ENCODE measurements around the gene HTR2C. TPM values are rescaled to one million over a fixed set of nuclear protein-coding genes. Genes with fewer than 3 reads are reported as not detected.

HTR2C gene
- total and polyA plus RNA-seq, 10 of the 15 experiments (the other 5 are each of a cell fraction or from before 2014, with no cell fraction given): 0.03 TPM; not detected in 9

DNA sequence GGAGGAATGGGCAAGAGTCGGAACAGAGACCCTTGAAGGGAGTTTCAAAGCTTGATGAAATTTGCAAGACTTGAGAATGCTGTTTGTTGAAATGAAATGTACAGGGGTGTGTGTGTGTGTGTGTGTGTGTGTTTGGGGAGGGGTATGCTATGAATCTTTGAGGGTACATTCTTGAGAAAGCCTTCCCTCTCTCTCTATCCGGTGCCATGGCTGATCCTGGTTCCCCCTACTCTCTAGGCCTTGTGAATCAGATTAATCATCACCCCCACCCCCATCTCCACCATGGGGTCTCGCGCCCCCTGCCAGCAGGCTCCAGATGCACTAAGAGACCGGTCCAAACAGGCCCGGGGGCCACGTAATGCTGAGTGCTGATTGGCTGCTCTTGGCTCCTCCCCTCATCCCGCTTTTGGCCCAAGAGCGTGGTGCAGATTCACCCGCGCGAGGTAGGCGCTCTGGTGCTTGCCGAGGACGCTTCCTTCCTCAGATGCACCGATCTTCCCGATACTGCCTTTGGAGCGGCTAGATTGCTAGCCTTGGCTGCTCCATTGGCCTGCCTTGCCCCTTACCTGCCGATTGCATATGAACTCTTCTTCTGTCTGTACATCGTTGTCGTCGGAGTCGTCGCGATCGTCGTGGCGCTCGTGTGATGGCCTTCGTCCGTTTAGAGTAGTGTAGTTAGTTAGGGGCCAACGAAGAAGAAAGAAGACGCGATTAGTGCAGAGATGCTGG is at the start of gene HTR2C (continued):
- TF ChIP-seq ZBTB11 (CRISPR knock-in tag; IDR thresholded peaks at IDR 0.05): no peak
- no peak for TF ChIP-seq CHD4 (IDR thresholded peaks at IDR 0.05)
- no peak for TF ChIP-seq PAX5 (IDR thresholded peaks at IDR 0.05; ENCODE audit: borderline replicate concordance, low read depth, low read length)
- TF ChIP-seq, protein P1, sequence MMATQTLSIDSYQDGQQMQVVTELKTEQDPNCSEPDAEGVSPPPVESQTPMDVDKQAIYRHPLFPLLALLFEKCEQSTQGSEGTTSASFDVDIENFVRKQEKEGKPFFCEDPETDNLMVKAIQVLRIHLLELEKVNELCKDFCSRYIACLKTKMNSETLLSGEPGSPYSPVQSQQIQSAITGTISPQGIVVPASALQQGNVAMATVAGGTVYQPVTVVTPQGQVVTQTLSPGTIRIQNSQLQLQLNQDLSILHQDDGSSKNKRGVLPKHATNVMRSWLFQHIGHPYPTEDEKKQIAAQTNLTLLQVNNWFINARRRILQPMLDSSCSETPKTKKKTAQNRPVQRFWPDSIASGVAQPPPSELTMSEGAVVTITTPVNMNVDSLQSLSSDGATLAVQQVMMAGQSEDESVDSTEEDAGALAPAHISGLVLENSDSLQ (IDR thresholded peaks at IDR 0.05): no peak
- TF ChIP-seq POLR2AphosphoS2 (IDR thresholded peaks at IDR 0.05; ENCODE audit: low read depth, low read length): no peak
- no peak for TF ChIP-seq ZNF274 (IDR thresholded peaks at IDR 0.05; ENCODE audit: insufficient read depth, insufficient read length)

GRCh38 chrX:114580336-114580735 is 3.5 kb upstream of the HTR2C start:
- ChIA-PET RAD21 (ENCODE audit: unreplicated experiment) (no interaction called here), SMC1A (ENCODE audit: uncharacterized antibody, unreplicated experiment) (no interaction called here), CTCF (no interaction called here), POLR2A (no interaction called here)
- no peaks in the 10 kb centered on the region for H3K79me2 ChIP-seq (ENCODE audit: control insufficient read depth, insufficient read depth, low read length)
- no peak for DNase-seq (ENCODE audit: low read depth, low spot score)
- BruUV-seq (replicated peaks): no TSS peak
- intact Hi-C loops (cut with micrococcal nuclease; ENCODE audit: unreplicated experiment): no loop called here
- 21% methylated on average over 4 of the region's 4 CpGs for WGBS (ENCODE audit: insufficient coverage, insufficient replicate concordance, low lambda C conversion rate, missing lambda C conversion rate)
- peaks cover 0 to 2% of the 10 kb centered on the region in 2 experiments; a peak in 3 of 4 replicates for H3K27me3 ChIP-seq (replicated peaks in 1 of 2; ENCODE audit: control insufficient read depth in 2 of 2, insufficient read depth in 2 of 2, low read length in 1 of 2)
- H3K27ac ChIP-seq (ENCODE audit: control insufficient read depth, insufficient read depth): no peak overlapping the region
- no peaks in the 10 kb centered on the region for H3K4me1 ChIP-seq (ENCODE audit: control insufficient read depth, insufficient read depth, low read length)
- H3K4me2 ChIP-seq (ENCODE audit: control insufficient read depth, insufficient read depth): no peak overlapping the region
- no peak overlapping the region for H3K9ac ChIP-seq (ENCODE audit: control insufficient read depth, insufficient read depth, low read length)
- FAIRE-seq: no peak
- in situ Hi-C loops (cut with MboI): no loop called here
- no peaks in the 10 kb centered on the region for H4K20me1 ChIP-seq (ENCODE audit: control insufficient read depth, insufficient read depth)
- no peaks in the 10 kb centered on the region for H3K36me3 ChIP-seq (ENCODE audit: control insufficient read depth in 2 of 2, insufficient read depth in 2 of 2, low read length in 1 of 2)
- H3K9me3 ChIP-seq (replicated peaks; ENCODE audit: control insufficient read depth, insufficient read depth, low read length): no peaks in the 10 kb centered on the region; the same call in 2 of the 3 replicates
- no peak overlapping the region for H2AFZ ChIP-seq (ENCODE audit: control insufficient read depth, low read depth, low read length)
- H3K4me3 ChIP-seq: no peak overlapping the region
- no peak for ATAC-seq
- TF ChIP-seq ATF3 (IDR thresholded peaks at IDR 0.05; ENCODE audit: borderline replicate concordance, extremely low read depth, low read depth, low read length) (no peak), BRCA1 (IDR thresholded peaks at IDR 0.05; ENCODE audit: low read depth, low read length) (no peak), SMC3 (IDR thresholded peaks at IDR 0.05; ENCODE audit: borderline replicate concordance, low read length) (no peak), CBX5 (IDR thresholded peaks at IDR 0.05; ENCODE audit: low read depth) (no peak)
- TF ChIP-seq, protein P2, sequence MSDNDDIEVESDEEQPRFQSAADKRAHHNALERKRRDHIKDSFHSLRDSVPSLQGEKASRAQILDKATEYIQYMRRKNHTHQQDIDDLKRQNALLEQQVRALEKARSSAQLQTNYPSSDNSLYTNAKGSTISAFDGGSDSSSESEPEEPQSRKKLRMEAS (IDR thresholded peaks at IDR 0.05; ENCODE audit: low read depth, low read length): no peak
- TF ChIP-seq, protein P3, sequence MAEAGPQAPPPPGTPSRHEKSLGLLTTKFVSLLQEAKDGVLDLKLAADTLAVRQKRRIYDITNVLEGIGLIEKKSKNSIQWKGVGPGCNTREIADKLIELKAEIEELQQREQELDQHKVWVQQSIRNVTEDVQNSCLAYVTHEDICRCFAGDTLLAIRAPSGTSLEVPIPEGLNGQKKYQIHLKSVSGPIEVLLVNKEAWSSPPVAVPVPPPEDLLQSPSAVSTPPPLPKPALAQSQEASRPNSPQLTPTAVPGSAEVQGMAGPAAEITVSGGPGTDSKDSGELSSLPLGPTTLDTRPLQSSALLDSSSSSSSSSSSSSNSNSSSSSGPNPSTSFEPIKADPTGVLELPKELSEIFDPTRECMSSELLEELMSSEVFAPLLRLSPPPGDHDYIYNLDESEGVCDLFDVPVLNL (IDR thresholded peaks at IDR 0.05; ENCODE audit: low read depth, low read length): no peak
- TF ChIP-seq, protein P4, sequence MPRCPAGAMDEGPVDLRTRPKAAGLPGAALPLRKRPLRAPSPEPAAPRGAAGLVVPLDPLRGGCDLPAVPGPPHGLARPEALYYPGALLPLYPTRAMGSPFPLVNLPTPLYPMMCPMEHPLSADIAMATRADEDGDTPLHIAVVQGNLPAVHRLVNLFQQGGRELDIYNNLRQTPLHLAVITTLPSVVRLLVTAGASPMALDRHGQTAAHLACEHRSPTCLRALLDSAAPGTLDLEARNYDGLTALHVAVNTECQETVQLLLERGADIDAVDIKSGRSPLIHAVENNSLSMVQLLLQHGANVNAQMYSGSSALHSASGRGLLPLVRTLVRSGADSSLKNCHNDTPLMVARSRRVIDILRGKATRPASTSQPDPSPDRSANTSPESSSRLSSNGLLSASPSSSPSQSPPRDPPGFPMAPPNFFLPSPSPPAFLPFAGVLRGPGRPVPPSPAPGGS (IDR thresholded peaks at IDR 0.05; ENCODE audit: borderline replicate concordance, insufficient read depth, low read depth, low read length, poor library complexity, severe bottlenecking): no peak

Data from GM12878 (cell line).